Activated CD4-positive, alpha-beta T cell treated with anti-CD3 and anti-CD28 coated beads, Interleukin-2, amount 50 U/mL, for 1 hour (primary cell): ENCODE results near the gene CEL.

ENCODE experiments used
- DNase-seq: peaks from one replicate; pipeline ENCODE4 v3.0.0-alpha.2; 2020

The CEL gene

DNA sequence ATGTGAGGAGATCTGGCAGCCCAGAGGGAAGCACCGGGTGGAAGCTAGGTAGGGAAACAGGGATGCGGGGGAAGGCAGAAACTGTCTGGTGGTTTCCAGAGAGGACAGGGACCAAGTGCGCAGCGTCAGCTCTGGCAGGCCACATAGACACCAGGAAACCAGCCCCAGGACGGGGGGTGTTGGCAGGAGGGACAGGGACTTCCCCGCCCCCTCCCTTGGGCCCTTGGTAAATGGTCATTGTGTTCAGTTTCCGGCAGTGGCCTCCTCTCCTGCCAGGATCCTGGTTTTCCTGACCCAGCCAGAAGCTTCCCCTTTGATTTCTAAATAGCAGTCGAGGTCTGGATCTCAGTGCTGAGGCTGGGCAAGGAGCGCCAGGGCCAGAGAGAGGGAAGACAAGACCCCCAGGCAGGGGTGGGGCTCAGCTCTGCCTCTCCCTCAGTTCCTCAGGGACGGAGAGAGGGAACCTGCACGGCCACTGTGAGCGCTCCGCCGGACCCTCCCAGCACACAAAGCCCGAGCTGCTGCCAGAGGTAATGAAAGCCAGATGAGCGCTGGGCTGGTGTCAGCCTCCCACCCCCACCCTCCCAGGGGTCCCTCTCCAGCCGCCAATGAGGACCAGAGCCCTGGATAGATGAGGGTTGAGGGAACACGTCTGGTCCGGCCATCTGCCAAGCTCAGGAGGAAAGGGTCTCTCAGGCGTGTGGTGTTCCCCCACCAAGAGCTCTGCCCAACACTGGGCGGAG, 57.5 kb downstream of the CEL start:
- no peak for DNase-seq

GRCh38 chr9:133119846-133120500, 58.2 kb downstream of the CEL start:
- DNase-seq = no peak

DNA sequence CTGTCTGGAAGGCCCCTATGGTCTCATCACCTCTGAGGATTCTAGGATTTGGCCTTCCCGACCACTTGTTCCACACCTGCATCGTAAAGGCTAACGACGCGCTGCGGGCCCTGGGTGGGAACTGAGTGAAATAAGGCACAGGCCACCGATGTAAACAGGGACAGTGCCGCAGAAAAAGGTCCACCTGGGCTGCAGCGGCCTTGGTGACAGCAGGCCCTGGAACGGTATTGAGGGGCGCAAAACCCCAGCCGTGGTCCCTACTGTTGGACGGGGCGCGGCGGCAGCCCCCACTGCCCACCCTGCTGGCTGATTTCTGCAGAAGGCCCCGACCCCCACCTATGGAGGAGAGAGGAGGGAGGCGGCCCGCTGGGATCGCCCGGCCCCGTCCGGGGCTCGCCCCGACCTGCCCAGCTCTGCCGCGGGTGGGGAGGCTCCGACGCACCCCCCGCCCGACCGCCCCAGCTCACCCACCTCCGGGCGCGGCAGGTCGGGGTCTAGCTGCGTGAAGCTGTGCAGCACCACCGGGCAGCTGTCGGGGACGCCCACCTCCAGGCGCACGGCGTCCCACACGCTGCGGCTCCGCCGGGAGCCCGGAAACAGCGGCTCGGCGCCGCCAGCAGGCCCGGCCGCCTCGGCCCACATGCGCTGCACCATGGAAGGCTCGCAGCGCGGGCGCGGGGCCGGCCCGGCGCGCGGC, 58.9 kb downstream of the CEL start:
- DNase-seq = no peak
